Calu3 (cell line): ENCODE measurements around the gene BPIFB3. TPM values are rescaled to one million over a fixed set of nuclear protein-coding genes. Genes with fewer than 3 reads are reported as not detected.

Source experiments
- Bru-seq: library from RNA; stranded (reverse); fragments of 400-500 nt; gene quantifications from one replicate; lab custom pipeline; 2021; lab: Mats Ljungman, UMichigan
- BruChase-seq, 2 experiments: library from RNA; stranded (reverse); fragments of 400-500 nt; gene quantifications; one replicate each; lab custom pipeline; 2021; lab: Mats Ljungman, UMichigan
- BruUV-seq: library from RNA; stranded (reverse); fragments of 400-500 nt; replicated peaks from 2 replicates; lab custom pipeline; 2021; lab: Mats Ljungman, UMichigan
- CTCF ChIA-PET: fragments of 300-600 bp; sonication (Branson Sonifier 250); formaldehyde crosslinking; loops from one replicate; lab custom pipeline; 2022; ENCODE audit warnings: antibody characterized with exemption; lab: Charles Lee
- DNase-seq: peaks from one replicate; pipeline ENCODE4 v3.0.0; 2022
- H3K27ac Mint-ChIP-seq: one replicate; pipeline ENCODE4 v1.8.0; 2022; ENCODE audit warnings: mixed read lengths; ENCODE audit not compliant: unreplicated experiment
- H3K27me3 Mint-ChIP-seq: one replicate; pipeline ENCODE4 v1.8.0; 2022; ENCODE audit warnings: mixed read lengths; ENCODE audit not compliant: unreplicated experiment
- H3K36me3 Mint-ChIP-seq: one replicate; pipeline ENCODE4 v1.8.0; 2022; ENCODE audit warnings: mild to moderate bottlenecking, moderate library complexity, mixed read lengths; ENCODE audit not compliant: insufficient read depth, unreplicated experiment
- H3K4me1 Mint-ChIP-seq: one replicate; pipeline ENCODE4 v1.8.0; 2022; ENCODE audit warnings: mild to moderate bottlenecking, low read depth, mixed read lengths; ENCODE audit not compliant: unreplicated experiment
- H3K4me3 Mint-ChIP-seq: one replicate; pipeline ENCODE4 v1.8.0; 2022; ENCODE audit warnings: mild to moderate bottlenecking, low read depth, moderate library complexity, mixed read lengths; ENCODE audit not compliant: unreplicated experiment
- H3K9me3 Mint-ChIP-seq: one replicate; pipeline ENCODE4 v1.8.0; 2022; ENCODE audit warnings: low read depth, mixed read lengths; ENCODE audit not compliant: unreplicated experiment
- CTCF ChIP-seq: fragments of 200-600 bp; IDR thresholded peaks from one replicate; pipeline ENCODE4 v1.8.0; 2022; ENCODE audit warnings: antibody characterized with exemption; ENCODE audit not compliant: unreplicated experiment
- intact Hi-C: fragments of 100-400 bp; cut with micrococcal nuclease; formaldehyde crosslinking; loops from one replicate; pipeline ENCODE4 v1.10.0; 2022; ENCODE audit not compliant: unreplicated experiment
- long read RNA-seq: library from polyadenylated mRNA; stranded (forward); transcript quantifications from one replicate; pipeline ENCODE4 v2.0.0, GENCODE V29; 2022
- total RNA-seq: library from RNA; stranded (reverse); gene quantifications from 2 replicates; pipeline ENCODE4 v1.2.3, GENCODE V29; 2022

BPIFB3 gene
- total RNA-seq = not detected in 2 replicates
- Bru-seq, nascent RNA = not detected
- not detected for BruChase-seq, experiment 1, labeled RNA remaining after a 6-hour chase
- not detected for BruChase-seq, experiment 2, labeled RNA remaining after a 2-hour chase
- long read RNA-seq = 0 reads

GRCh38 chr20:33053291-33054106 is at the start of gene BPIFB3:
Gene BPIFB3 (plus strand): TSS chr20:33053903. CDS start chr20:33055436, 1,533 bp downstream.
- peaks cover 5% of the 10 kb centered on the region for H3K36me3 Mint-ChIP-seq
- CTCF ChIA-PET = interaction anchor here (1.8 kb wide), 1 partner anchor 11 kb away, joined by 3 read pairs; no protein-coding TSS in a partner anchor
- no peaks in the 10 kb centered on the region for H3K4me1 Mint-ChIP-seq
- intact Hi-C loops = no loop called here
- H3K27ac Mint-ChIP-seq = no peak within 1 kb of the TSS
- H3K4me3 Mint-ChIP-seq = no peak within 1 kb of the TSS
- H3K27me3 Mint-ChIP-seq = peaks cover 89% of the 10 kb centered on the region
- DNase-seq = no peak
- TF ChIP-seq CTCF = no peak
- BruUV-seq = no TSS peak
- H3K9me3 Mint-ChIP-seq = no peaks in the 10 kb centered on the region

- Mint-ChIP-seq H3K36me3 (no peaks in the 10 kb centered on the region), H3K27me3 (peaks cover 84% of the 10 kb centered on the region), H3K4me1 (no peaks in the 10 kb centered on the region), H3K4me3 (no peak within 1 kb of the TSS), H3K27ac (no peak within 1 kb of the TSS), H3K9me3 (peaks cover 3% of the 10 kb centered on the region)
- TF ChIP-seq CTCF = no peak
- no TSS peak for BruUV-seq
- DNase-seq = no peak
- CTCF ChIA-PET = interaction anchor here (1.0 to 1.2 kb wide), 2 partner anchors 23 to 214 kb away, joined by 3 read pairs; no protein-coding TSS in a partner anchor
- intact Hi-C loops = no loop called here
These were observed 49.5 kb upstream of the BPIFB3 start, which contains the start of gene SUN5 for GRCh38 chr20:33004141-33004751. Gene SUN5 (minus strand): TSS chr20:33004433. CDS start chr20:33004340, 93 bp downstream.

GRCh38 chr20:33005132-33005566 is 48.6 kb upstream of the BPIFB3 start:
- no peak for DNase-seq
- intact Hi-C loops = no loop called here
- Mint-ChIP-seq H3K27me3 (peaks cover 85% of the 10 kb centered on the region), H3K27ac (no peak overlapping the region), H3K9me3 (peaks cover 3% of the 10 kb centered on the region), H3K4me1 (no peaks in the 10 kb centered on the region), H3K36me3 (no peaks in the 10 kb centered on the region), H3K4me3 (no peak overlapping the region)
- CTCF ChIA-PET = interaction anchor here (0.6 to 1.2 kb wide), 3 partner anchors 24 to 808 kb away, joined by 3 read pairs; no protein-coding TSS in a partner anchor
- peak; percentile 69 for TF ChIP-seq CTCF
- no TSS peak for BruUV-seq
